ENCODE results near the gene MELTF. TPM values are rescaled to one million over a fixed set of nuclear protein-coding genes. Genes with fewer than 3 reads are reported as not detected.

MELTF gene
- total RNA-seq, 2 donors from 2014 or later, result 15.7 to 31.2 TPM

GRCh38 chr3:197010556-197011351, 18.9 kb downstream of the MELTF start:
- Histone ChIP-seq H3K27me3 (no peaks in the 10 kb centered on the region), H3K4me1 (no peaks in the 10 kb centered on the region), H3K27ac (no peak overlapping the region), H3K36me3 (no peaks in the 10 kb centered on the region), H3K9me3 (no peaks in the 10 kb centered on the region), H3K4me3 (no peak overlapping the region), H3K9ac (ENCODE audit: low read depth in 2 of 2, low read length in 2 of 2) (no peak overlapping the region)
- no peak for DNase-seq
- intact Hi-C loops (cut with DNase I), result no loop called here
- TF ChIP-seq CTCF (IDR thresholded peaks at IDR 0.05), result no peak

GRCh38 chr3:197009532-197010019, 20.0 kb downstream of the MELTF start:
- intact Hi-C loops (cut with DNase I), result loop anchor here (10.0 kb wide), 1 partner anchor 505 kb away; no protein-coding TSS in a partner anchor
- no peaks in the 10 kb centered on the region for H3K4me1 ChIP-seq
- H3K9me3 ChIP-seq, result no peaks in the 10 kb centered on the region
- H3K27ac ChIP-seq, result no peak overlapping the region
- no peak overlapping the region for H3K9ac ChIP-seq (ENCODE audit: low read depth in 2 of 2, low read length in 2 of 2)
- no peaks in the 10 kb centered on the region for H3K36me3 ChIP-seq
- no peaks in the 10 kb centered on the region for H3K27me3 ChIP-seq
- no peak for TF ChIP-seq CTCF (IDR thresholded peaks at IDR 0.05)
- no peak for DNase-seq
- no peak overlapping the region for H3K4me3 ChIP-seq

GRCh38 chr3:197008436-197009209, 21.0 kb downstream of the MELTF start:
- H3K9ac ChIP-seq (ENCODE audit: low read depth in 2 of 2, low read length in 2 of 2), result no peak overlapping the region
- intact Hi-C loops (cut with DNase I), result loop anchor here (10.0 kb wide), 1 partner anchor 506 kb away; no protein-coding TSS in a partner anchor
- TF ChIP-seq CTCF (IDR thresholded peaks at IDR 0.05), result no peak
- DNase-seq, result no peak
- no peaks in the 10 kb centered on the region for H3K27me3 ChIP-seq
- H3K4me1 ChIP-seq, result no peaks in the 10 kb centered on the region
- H3K27ac ChIP-seq, result no peak overlapping the region
- no peak overlapping the region for H3K4me3 ChIP-seq
- no peaks in the 10 kb centered on the region for H3K9me3 ChIP-seq
- H3K36me3 ChIP-seq, result no peaks in the 10 kb centered on the region

- DNase-seq, result no peak
- H3K27ac ChIP-seq, result no peak overlapping the region
These were observed 21.7 kb downstream of the MELTF start for GRCh38 chr3:197007953-197008352.

More at GRCh38 chr3:197007953-197008352, 21.7 kb downstream of the MELTF start:
- Histone ChIP-seq H3K4me3 (no peak overlapping the region), H3K4me1 (no peaks in the 10 kb centered on the region), H3K9ac (ENCODE audit: low read depth in 2 of 2, low read length in 2 of 2) (no peak overlapping the region), H3K9me3 (no peaks in the 10 kb centered on the region), H3K36me3 (no peaks in the 10 kb centered on the region), H3K27me3 (no peaks in the 10 kb centered on the region)
- TF ChIP-seq CTCF (IDR thresholded peaks at IDR 0.05), result no peak
- intact Hi-C loops (cut with DNase I), result loop anchor here (10.0 kb wide), 1 partner anchor 507 kb away; no protein-coding TSS in a partner anchor

Measured in colonic mucosa (tissue), 4 donors.